ENCODE data around the gene ZNF862.

Gene ZNF862

DNA sequence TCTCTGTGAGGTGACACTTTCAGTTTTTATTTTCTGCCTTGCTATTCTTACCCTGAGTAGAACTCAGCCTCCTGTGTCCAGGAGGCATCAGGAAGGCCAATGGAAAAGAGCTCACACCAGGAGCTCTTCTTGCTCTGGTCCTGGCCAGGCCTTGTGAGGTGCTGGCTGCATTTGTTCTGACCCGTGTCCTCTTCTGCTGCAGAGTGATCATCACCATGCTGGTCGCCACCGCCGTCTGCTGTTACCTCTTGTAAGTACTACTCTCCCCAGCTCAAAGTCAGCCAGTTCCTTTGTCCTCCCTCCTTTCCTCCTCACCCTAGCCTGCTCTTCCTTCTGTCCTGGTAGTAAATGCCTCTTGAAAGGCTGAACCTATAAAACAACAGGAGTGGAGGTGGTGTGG is 37.2 kb downstream of the ZNF862 start:
- TF ChIP-seq, protein P1, sequence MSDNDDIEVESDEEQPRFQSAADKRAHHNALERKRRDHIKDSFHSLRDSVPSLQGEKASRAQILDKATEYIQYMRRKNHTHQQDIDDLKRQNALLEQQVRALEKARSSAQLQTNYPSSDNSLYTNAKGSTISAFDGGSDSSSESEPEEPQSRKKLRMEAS (IDR thresholded peaks at IDR 0.05; ENCODE audit: low read depth, low read length) = no peak
- TF ChIP-seq, protein P2, sequence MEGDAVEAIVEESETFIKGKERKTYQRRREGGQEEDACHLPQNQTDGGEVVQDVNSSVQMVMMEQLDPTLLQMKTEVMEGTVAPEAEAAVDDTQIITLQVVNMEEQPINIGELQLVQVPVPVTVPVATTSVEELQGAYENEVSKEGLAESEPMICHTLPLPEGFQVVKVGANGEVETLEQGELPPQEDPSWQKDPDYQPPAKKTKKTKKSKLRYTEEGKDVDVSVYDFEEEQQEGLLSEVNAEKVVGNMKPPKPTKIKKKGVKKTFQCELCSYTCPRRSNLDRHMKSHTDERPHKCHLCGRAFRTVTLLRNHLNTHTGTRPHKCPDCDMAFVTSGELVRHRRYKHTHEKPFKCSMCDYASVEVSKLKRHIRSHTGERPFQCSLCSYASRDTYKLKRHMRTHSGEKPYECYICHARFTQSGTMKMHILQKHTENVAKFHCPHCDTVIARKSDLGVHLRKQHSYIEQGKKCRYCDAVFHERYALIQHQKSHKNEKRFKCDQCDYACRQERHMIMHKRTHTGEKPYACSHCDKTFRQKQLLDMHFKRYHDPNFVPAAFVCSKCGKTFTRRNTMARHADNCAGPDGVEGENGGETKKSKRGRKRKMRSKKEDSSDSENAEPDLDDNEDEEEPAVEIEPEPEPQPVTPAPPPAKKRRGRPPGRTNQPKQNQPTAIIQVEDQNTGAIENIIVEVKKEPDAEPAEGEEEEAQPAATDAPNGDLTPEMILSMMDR (IDR thresholded peaks at IDR 0.05; ENCODE audit: low read depth, low read length) = no peak
- TF ChIP-seq MYC (IDR thresholded peaks at IDR 0.05; ENCODE audit: low read depth, low read length) (no peak), POLR2A (IDR thresholded peaks at IDR 0.05; ENCODE audit: extremely low read depth, insufficient read length) (no peak)
- no peak for DNase-seq (ENCODE audit: low read depth)
- H3K4me3 ChIP-seq (ENCODE audit: low read depth, low read length) = no peak overlapping the region

DNA sequence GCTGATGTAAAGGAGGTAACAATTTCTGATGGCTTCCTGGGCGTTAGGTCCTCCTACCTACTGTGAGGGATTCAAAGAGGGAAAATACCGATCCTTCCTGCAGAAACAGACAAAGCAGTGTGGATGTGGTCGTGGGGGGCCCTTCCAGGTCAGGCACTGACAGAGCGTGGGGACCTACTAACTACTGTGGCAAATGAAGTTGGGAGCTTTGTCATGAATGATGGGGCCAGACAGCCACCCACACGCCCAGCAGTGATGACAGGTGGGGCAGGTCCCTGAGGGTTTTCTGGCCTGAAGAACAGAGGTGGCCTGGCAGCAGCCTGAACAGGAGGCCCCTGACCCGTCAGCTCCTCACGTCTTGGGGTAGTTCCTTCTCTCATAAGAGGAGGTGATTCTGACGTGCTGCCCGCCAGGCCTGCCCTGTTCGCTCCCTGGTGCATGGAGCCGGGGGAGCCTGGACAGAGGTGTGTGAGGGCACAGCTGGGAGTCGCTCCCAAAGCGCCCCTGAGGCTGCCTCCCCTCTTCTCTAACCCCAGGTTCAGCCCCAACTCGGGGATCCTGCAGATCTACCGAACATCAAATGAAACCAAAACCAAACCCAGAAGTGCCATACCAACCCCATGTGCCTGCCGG is 39.8 kb downstream of the ZNF862 start:
- DNase-seq (ENCODE audit: low read depth) = no peak
- TF ChIP-seq MYC (IDR thresholded peaks at IDR 0.05; ENCODE audit: low read depth, low read length) = no peak
- TF ChIP-seq, protein P2 (IDR thresholded peaks at IDR 0.05; ENCODE audit: low read depth, low read length) = no peak
- H3K4me3 ChIP-seq (ENCODE audit: low read depth, low read length) = no peak overlapping the region

DNA sequence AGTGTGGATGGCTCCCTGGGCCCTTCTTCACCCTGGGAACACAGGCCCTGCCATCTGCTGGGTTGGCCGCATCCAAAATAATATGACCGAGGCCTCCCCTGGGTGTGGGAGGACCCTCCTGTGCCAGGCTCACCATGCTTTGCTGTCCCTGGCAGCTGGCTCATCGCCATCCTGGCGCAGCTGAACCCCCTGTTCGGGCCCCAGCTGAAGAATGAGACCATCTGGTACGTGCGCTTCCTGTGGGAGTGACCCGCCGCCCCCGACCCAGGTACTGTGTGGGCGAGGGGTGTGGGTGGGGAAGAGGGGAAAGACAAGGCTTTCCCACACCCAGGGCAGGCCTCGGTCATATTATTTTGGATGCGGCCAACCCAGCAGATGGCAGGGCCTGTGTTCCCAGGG is 40.3 kb downstream of the ZNF862 start:
- TF ChIP-seq, protein P2 (IDR thresholded peaks at IDR 0.05; ENCODE audit: low read depth, low read length) = no peak
- TF ChIP-seq MYC (IDR thresholded peaks at IDR 0.05; ENCODE audit: low read depth, low read length) = no peak
- TF ChIP-seq POLR2A (IDR thresholded peaks at IDR 0.05; ENCODE audit: extremely low read depth, insufficient read length) = no peak
- TF ChIP-seq, protein P1 (IDR thresholded peaks at IDR 0.05; ENCODE audit: low read depth, low read length) = no peak
- H3K4me3 ChIP-seq (ENCODE audit: low read depth, low read length) = no peak overlapping the region
- no peak for DNase-seq (ENCODE audit: low read depth)

DNA sequence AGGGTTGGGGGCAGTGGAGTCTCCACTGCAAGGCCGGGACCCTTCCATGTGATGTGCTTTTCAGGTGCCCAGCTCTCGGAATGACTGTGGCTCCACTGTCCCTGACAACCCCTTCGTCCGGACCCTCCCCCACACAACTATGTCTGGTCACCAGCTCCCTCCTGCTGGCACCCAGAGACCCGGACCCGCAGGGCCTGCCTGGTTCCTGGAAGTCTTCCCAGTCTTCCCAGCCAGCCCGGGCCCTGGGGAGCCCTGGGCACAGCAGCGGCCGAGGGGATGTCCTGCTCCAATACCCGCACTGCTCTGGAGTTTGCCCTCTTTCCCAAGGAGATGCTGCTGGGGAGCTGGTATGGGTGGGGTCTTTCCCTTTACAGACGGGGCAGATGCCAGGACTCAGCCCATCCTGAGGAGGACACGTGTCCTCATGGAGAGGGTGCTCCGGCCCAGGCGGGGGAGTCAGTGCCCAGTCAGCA is 41.1 kb downstream of the ZNF862 start:
- TF ChIP-seq, protein P2 (IDR thresholded peaks at IDR 0.05; ENCODE audit: low read depth, low read length) = no peak
- no peak for TF ChIP-seq MYC (IDR thresholded peaks at IDR 0.05; ENCODE audit: low read depth, low read length)
- no peak for TF ChIP-seq POLR2A (IDR thresholded peaks at IDR 0.05; ENCODE audit: extremely low read depth, insufficient read length)
- TF ChIP-seq, protein P1 (IDR thresholded peaks at IDR 0.05; ENCODE audit: low read depth, low read length) = no peak
- H3K4me3 ChIP-seq (ENCODE audit: low read depth, low read length) = no peak overlapping the region
- no peak for DNase-seq (ENCODE audit: low read depth)

DNA sequence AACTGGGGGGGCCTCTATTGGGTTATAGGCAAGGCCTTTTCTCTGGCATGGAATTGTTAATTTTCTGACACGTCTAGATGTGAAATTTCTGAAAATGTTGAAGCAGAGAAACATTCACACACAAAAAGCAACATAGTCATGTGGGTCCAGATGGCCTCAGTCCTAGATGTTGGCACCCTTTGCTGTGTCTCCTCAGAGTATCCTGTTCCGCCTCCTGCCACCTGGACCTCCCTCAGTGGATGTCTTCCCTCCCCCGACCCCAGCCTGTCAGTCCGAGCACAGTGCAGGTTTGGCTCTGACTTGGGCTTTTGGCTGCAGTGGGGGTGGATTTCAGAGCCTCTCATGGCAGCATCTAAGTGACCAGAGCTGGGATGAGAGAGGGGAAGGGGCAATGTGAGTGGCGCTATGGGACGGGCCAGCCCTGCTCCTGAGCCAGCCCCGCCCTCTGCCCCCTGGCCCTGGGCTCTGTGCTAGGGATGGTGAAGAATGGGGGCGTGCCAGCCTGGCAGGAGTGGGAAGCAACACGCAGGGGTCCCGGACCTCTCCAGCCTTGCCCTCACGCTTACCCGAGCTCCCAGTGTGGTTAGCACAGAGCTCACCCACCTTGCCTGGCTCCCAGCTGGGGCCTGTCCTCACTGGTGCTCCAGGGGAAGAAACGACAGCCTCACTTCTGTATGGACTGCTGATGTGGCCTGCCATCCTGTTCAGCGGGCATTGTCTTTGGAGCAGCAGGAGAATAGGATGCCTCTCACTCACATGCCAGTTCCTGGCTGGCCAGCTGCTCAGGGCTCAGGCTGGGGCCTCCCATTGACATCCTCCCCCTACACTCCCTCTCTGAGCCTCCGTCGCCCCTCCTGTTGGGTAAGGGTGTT is 41.8 kb downstream of the ZNF862 start:
- no peak overlapping the region for H3K4me3 ChIP-seq (ENCODE audit: low read depth, low read length)
- DNase-seq (ENCODE audit: low read depth) = peak; percentile 0

More for the DNA sequence above, 41.8 kb downstream of the ZNF862 start:
- TF ChIP-seq, protein P1 (IDR thresholded peaks at IDR 0.05; ENCODE audit: low read depth, low read length) = no peak
- no peak for TF ChIP-seq POLR2A (IDR thresholded peaks at IDR 0.05; ENCODE audit: extremely low read depth, insufficient read length)
- TF ChIP-seq MYC (IDR thresholded peaks at IDR 0.05; ENCODE audit: low read depth, low read length) = no peak
- TF ChIP-seq, protein P2 (IDR thresholded peaks at IDR 0.05; ENCODE audit: low read depth, low read length) = no peak
